WTC11 (cell line): ENCODE data around the gene SUV39H2. TPM values are rescaled to one million over a fixed set of nuclear protein-coding genes. Genes with fewer than 3 reads are reported as not detected.

ENCODE experiments used
- AR ChIP-seq: fragments of 250-450 bp; sonication (Bioruptor Pico); IDR thresholded peaks from 2 replicates; pipeline ENCODE4 v1.9.0; 2021; ENCODE audit warnings: mild to moderate bottlenecking
- CREB1 ChIP-seq: sonication (generic); formaldehyde crosslinking; IDR thresholded peaks from 2 replicates; pipeline ENCODE4 v1.8.0; 2023; ENCODE audit warnings: mild to moderate bottlenecking, missing genetic modification reagents
- CTCF ChIP-seq: fragments of 200-600 bp; IDR thresholded peaks from 2 replicates; pipeline ENCODE4 v1.8.0; 2022; ENCODE audit warnings: antibody characterized with exemption
- E2F5 ChIP-seq: sonication (generic); formaldehyde crosslinking; IDR thresholded peaks from 2 replicates; pipeline ENCODE4 v1.8.1; 2022; ENCODE audit warnings: mild to moderate bottlenecking, moderate library complexity, missing genetic modification reagents
- EMX1 ChIP-seq: fragments of 250-450 bp; sonication (Bioruptor Pico); IDR thresholded peaks from 2 replicates; pipeline ENCODE4 v1.8.0; 2021; ENCODE audit warnings: mild to moderate bottlenecking
- ERG ChIP-seq: fragments of 250-450 bp; sonication (Bioruptor Pico); IDR thresholded peaks from 2 replicates; pipeline ENCODE4 v1.8.0; 2021; ENCODE audit warnings: mild to moderate bottlenecking
- FOXK1 ChIP-seq: sonication (generic); formaldehyde crosslinking; IDR thresholded peaks from 2 replicates; pipeline ENCODE4 v1.8.0; 2022; ENCODE audit warnings: mild to moderate bottlenecking, moderate library complexity, missing genetic modification reagents
- HMGA2 ChIP-seq: fragments of 250-450 bp; sonication (Bioruptor Pico); IDR thresholded peaks from 2 replicates; pipeline ENCODE4 v1.4.0; 2021; ENCODE audit warnings: mild to moderate bottlenecking, moderate library complexity
- MYBL2 ChIP-seq: sonication (generic); formaldehyde crosslinking; IDR thresholded peaks from 2 replicates; pipeline ENCODE4 v1.8.1; 2023; ENCODE audit warnings: mild to moderate bottlenecking, moderate library complexity, missing genetic modification reagents
- NFATC4 ChIP-seq: fragments of 250-450 bp; sonication (Bioruptor Pico); IDR thresholded peaks from 2 replicates; pipeline ENCODE4 v1.9.0; 2021; ENCODE audit warnings: mild to moderate bottlenecking
- NFYB ChIP-seq: sonication (generic); formaldehyde crosslinking; conservative IDR thresholded peaks from 2 replicates; pipeline ENCODE4 v1.8.0; 2022; ENCODE audit warnings: low read depth, missing genetic modification reagents
- PRRX2 ChIP-seq: fragments of 250-450 bp; sonication (Bioruptor Pico); IDR thresholded peaks from 2 replicates; pipeline ENCODE4 v1.8.0; 2021; ENCODE audit warnings: mild to moderate bottlenecking
- RELA ChIP-seq: sonication (generic); formaldehyde crosslinking; IDR thresholded peaks from 2 replicates; pipeline ENCODE4 v1.8.1; 2022; ENCODE audit warnings: missing genetic modification reagents, mild to moderate bottlenecking, borderline replicate concordance
- RORB ChIP-seq: fragments of 250-450 bp; sonication (Bioruptor Pico); IDR thresholded peaks from 2 replicates; pipeline ENCODE4 v1.9.0; 2021; ENCODE audit warnings: mild to moderate bottlenecking
- SP1 ChIP-seq: sonication (generic); formaldehyde crosslinking; conservative IDR thresholded peaks from 2 replicates; pipeline ENCODE4 v1.8.1; 2022; ENCODE audit warnings: missing genetic modification reagents
- STAT6 ChIP-seq: sonication (generic); formaldehyde crosslinking; conservative IDR thresholded peaks from 2 replicates; pipeline ENCODE4 v1.8.1; 2023; ENCODE audit warnings: mild to moderate bottlenecking, low read depth, missing genetic modification reagents, moderate library complexity
- TCF7 ChIP-seq: sonication (generic); formaldehyde crosslinking; IDR thresholded peaks from 2 replicates; pipeline ENCODE4 v1.8.0; 2022; ENCODE audit warnings: mild to moderate bottlenecking, low read depth, missing genetic modification reagents, moderate library complexity
- ZNF219 ChIP-seq: sonication (generic); formaldehyde crosslinking; IDR thresholded peaks from 2 replicates; pipeline ENCODE4 v1.8.0; 2023; ENCODE audit warnings: missing genetic modification reagents, mild to moderate bottlenecking, borderline replicate concordance
- ZNF232 ChIP-seq: sonication (generic); formaldehyde crosslinking; IDR thresholded peaks from 2 replicates; pipeline ENCODE4 v1.8.0; 2022; ENCODE audit warnings: mild to moderate bottlenecking, missing genetic modification reagents
- ZNF281 ChIP-seq: sonication (generic); formaldehyde crosslinking; IDR thresholded peaks from 2 replicates; pipeline ENCODE4 v1.8.0; 2023; ENCODE audit warnings: mild to moderate bottlenecking, missing genetic modification reagents
- ZNF425 ChIP-seq: fragments of 250-450 bp; sonication (Bioruptor Pico); conservative IDR thresholded peaks from 2 replicates; pipeline ENCODE4 v1.9.0; 2021; ENCODE audit warnings: mild to moderate bottlenecking
- ZNF512 ChIP-seq: sonication (generic); formaldehyde crosslinking; IDR thresholded peaks from 2 replicates; pipeline ENCODE4 v1.8.1; 2022; ENCODE audit warnings: missing genetic modification reagents, borderline replicate concordance
- total RNA-seq: library from RNA; stranded (reverse); gene quantifications from 3 replicates; pipeline ENCODE4 v1.2.3, GENCODE V29; 2021

Gene SUV39H2
- total RNA-seq, 1 experiment from 2014 or later = 41.4 TPM

GRCh38 chr10:14878266-14879123 lies at the start of gene SUV39H2 (continued):
- TF ChIP-seq ZNF425 (CRISPR knock-in tag) = no peak
- TF ChIP-seq ZNF281 = no peak
- TF ChIP-seq RORB (CRISPR knock-in tag) = no peak
- TF ChIP-seq NFYB = no peak
- no peak for TF ChIP-seq ZNF232 (CRISPR knock-in tag)
- TF ChIP-seq FOXK1 (CRISPR knock-in tag) = peak; percentile 85
- no peak for TF ChIP-seq RELA (CRISPR knock-in tag)
- TF ChIP-seq ERG = no peak
- 0 out of 2 replicates have a peak, but pooled peaks have one; percentile 19 for TF ChIP-seq HMGA2 (CRISPR knock-in tag)
- TF ChIP-seq ZNF512 (CRISPR knock-in tag) = no peak
- no peak for TF ChIP-seq PRRX2
- no peak for TF ChIP-seq NFATC4 (CRISPR knock-in tag)
- 0 out of 2 replicates have a peak, but pooled peaks have one; percentile 58 for TF ChIP-seq ZNF219
- TF ChIP-seq AR (CRISPR knock-in tag) = no peak
- peak; percentile 34; the same call in 1 of the 2 replicates for TF ChIP-seq MYBL2 (CRISPR knock-in tag)
- no peak for TF ChIP-seq CTCF
- TF ChIP-seq TCF7 (CRISPR knock-in tag) = peak; percentile 71; the same call in 1 of the 2 replicates
- TF ChIP-seq CREB1 (CRISPR knock-in tag) = no peak
- TF ChIP-seq SP1 = peak; percentile 59
- peak; percentile 73 for TF ChIP-seq E2F5 (CRISPR knock-in tag)
- TF ChIP-seq EMX1 (CRISPR knock-in tag) = no peak
- TF ChIP-seq STAT6 (CRISPR knock-in tag) = no peak
